Measurements from ENCODE around the gene MCU. TPM values are rescaled to one million over a fixed set of nuclear protein-coding genes. Genes with fewer than 3 reads are reported as not detected.

Gene MCU
- polyA plus RNA-seq, 1 donor (not counting 4 experiments of a cell fraction or from before 2014, with no cell fraction given) = 103 TPM

DNA sequence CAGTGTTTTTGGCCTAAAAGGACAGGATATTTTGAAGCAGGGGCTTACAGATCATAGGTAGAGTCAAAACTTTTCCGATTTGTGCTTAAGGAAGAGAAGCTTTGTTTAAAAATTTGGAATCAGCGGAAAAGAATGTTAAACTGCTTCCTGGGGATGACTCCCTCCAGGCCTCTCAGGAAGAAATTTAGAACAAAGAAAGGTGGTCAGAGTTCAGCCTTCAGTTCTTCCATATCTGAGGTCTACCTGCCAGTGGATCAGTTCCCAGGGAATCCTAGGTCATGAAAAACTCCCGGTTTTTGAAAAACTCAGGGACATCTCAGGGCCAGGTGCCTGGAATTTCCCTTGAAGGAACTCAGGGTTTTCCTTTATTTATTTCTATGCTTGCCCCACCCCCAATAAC lies 100.3 kb downstream of the MCU start:
- H3K9ac ChIP-seq (ENCODE audit: control insufficient read depth, extremely low read depth, insufficient read depth, low read length) = no peak overlapping the region
- FAIRE-seq (no peak), DNase-seq (ENCODE audit: low read depth, low spot score) (no peak)
- no peak overlapping the region for H3K4me2 ChIP-seq (ENCODE audit: control insufficient read depth, extremely low read depth, insufficient read depth, low read depth, low read length)
- no peaks in the 10 kb centered on the region for H3K9me1 ChIP-seq (ENCODE audit: control insufficient read depth, extremely low read depth, insufficient read depth, low read length)
- H4K20me1 ChIP-seq (ENCODE audit: control insufficient read depth, extremely low read depth, insufficient read depth, low read length) = no peaks in the 10 kb centered on the region
- dilution Hi-C loops (cut with MboI; ENCODE audit: extremely low pct_ligation_motif_present, low sequenced_read_pairs) = no loop called here
- TF ChIP-seq EZH2 (IDR thresholded peaks at IDR 0.05; ENCODE audit: low read length) = no peak
- TF ChIP-seq, protein P1, sequence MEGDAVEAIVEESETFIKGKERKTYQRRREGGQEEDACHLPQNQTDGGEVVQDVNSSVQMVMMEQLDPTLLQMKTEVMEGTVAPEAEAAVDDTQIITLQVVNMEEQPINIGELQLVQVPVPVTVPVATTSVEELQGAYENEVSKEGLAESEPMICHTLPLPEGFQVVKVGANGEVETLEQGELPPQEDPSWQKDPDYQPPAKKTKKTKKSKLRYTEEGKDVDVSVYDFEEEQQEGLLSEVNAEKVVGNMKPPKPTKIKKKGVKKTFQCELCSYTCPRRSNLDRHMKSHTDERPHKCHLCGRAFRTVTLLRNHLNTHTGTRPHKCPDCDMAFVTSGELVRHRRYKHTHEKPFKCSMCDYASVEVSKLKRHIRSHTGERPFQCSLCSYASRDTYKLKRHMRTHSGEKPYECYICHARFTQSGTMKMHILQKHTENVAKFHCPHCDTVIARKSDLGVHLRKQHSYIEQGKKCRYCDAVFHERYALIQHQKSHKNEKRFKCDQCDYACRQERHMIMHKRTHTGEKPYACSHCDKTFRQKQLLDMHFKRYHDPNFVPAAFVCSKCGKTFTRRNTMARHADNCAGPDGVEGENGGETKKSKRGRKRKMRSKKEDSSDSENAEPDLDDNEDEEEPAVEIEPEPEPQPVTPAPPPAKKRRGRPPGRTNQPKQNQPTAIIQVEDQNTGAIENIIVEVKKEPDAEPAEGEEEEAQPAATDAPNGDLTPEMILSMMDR (optimal IDR thresholded peaks at IDR 0.05 in 1 of 3, IDR thresholded peaks at IDR 0.05 in 1 of 3, conservative IDR thresholded peaks at IDR 0.05 in 1 of 3; ENCODE audit: extremely low read depth in 1 of 3, insufficient read depth in 2 of 3, low read length in 3 of 3) = no peak
- no peak overlapping the region for H3K27ac ChIP-seq (ENCODE audit: control insufficient read depth, insufficient read depth, low read length)
- no peak overlapping the region for H2AFZ ChIP-seq (ENCODE audit: control insufficient read depth, low read length)
- no peaks in the 10 kb centered on the region for H3K9me3 ChIP-seq (ENCODE audit: control insufficient read depth, low read depth, low read length)
- H3K36me3 ChIP-seq (ENCODE audit: control insufficient read depth in 2 of 2, extremely low read depth in 1 of 2, insufficient read depth in 2 of 2, low read length in 2 of 2) = peaks cover 0 to 5% of the 10 kb centered on the region in 2 experiments
- H3K79me2 ChIP-seq (ENCODE audit: control insufficient read depth, insufficient read depth, low read length) = peaks cover 34% of the 10 kb centered on the region
- peaks cover 12% of the 10 kb centered on the region for H3K4me1 ChIP-seq (ENCODE audit: control insufficient read depth, extremely low read depth, insufficient read depth, low read length)
- H3K27me3 ChIP-seq (ENCODE audit: control insufficient read depth, extremely low read depth, insufficient read depth, low read length) = no peaks in the 10 kb centered on the region
- H3K4me3 ChIP-seq (ENCODE audit: control insufficient read depth in 2 of 3, extremely low read depth in 1 of 3, insufficient read depth in 2 of 3, low read depth in 1 of 3, low read length in 3 of 3) = no peak overlapping the region

DNA sequence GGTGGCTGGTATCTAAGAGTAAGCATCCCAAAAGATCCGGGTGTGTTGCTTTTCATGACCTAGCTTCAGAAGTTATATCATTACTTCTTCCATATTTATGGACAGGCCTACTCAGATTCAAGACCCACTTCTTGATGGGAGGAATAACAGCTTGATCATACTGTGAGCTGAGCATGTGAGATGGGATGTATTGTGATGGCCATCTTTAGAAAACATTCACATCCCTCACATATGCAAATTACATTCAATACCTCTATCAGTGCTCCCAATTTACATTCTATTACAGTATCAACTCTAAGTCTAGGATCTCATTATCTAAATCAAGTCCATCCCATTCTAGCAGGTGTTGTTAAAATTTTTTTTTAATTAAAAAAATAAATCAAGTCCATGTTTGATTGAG lies 101.8 kb downstream of the MCU start:
- Histone ChIP-seq H3K36me3 (ENCODE audit: control insufficient read depth in 2 of 2, extremely low read depth in 1 of 2, insufficient read depth in 2 of 2, low read length in 2 of 2) (peaks cover 0 to 5% of the 10 kb centered on the region in 2 experiments), H3K79me2 (ENCODE audit: control insufficient read depth, insufficient read depth, low read length) (peaks cover 27% of the 10 kb centered on the region), H3K4me2 (ENCODE audit: control insufficient read depth, extremely low read depth, insufficient read depth, low read depth, low read length) (no peak overlapping the region), H3K4me3 (ENCODE audit: control insufficient read depth in 2 of 3, extremely low read depth in 1 of 3, insufficient read depth in 2 of 3, low read depth in 1 of 3, low read length in 3 of 3) (no peak overlapping the region), H3K9me3 (ENCODE audit: control insufficient read depth, low read depth, low read length) (no peaks in the 10 kb centered on the region), H3K4me1 (ENCODE audit: control insufficient read depth, extremely low read depth, insufficient read depth, low read length) (peaks cover 12% of the 10 kb centered on the region), H3K9me1 (ENCODE audit: control insufficient read depth, extremely low read depth, insufficient read depth, low read length) (no peaks in the 10 kb centered on the region), H3K27me3 (ENCODE audit: control insufficient read depth, extremely low read depth, insufficient read depth, low read length) (no peaks in the 10 kb centered on the region), H4K20me1 (ENCODE audit: control insufficient read depth, extremely low read depth, insufficient read depth, low read length) (no peaks in the 10 kb centered on the region), H3K9ac (ENCODE audit: control insufficient read depth, extremely low read depth, insufficient read depth, low read length) (no peak overlapping the region), H2AFZ (ENCODE audit: control insufficient read depth, low read length) (no peak overlapping the region), H3K27ac (ENCODE audit: control insufficient read depth, insufficient read depth, low read length) (no peak overlapping the region)
- DNase-seq (ENCODE audit: low read depth, low spot score) (no peak), FAIRE-seq (peak; percentile 5)
- no peak for TF ChIP-seq EZH2 (IDR thresholded peaks at IDR 0.05; ENCODE audit: low read length)
- dilution Hi-C loops (cut with MboI; ENCODE audit: extremely low pct_ligation_motif_present, low sequenced_read_pairs) = no loop called here

DNA sequence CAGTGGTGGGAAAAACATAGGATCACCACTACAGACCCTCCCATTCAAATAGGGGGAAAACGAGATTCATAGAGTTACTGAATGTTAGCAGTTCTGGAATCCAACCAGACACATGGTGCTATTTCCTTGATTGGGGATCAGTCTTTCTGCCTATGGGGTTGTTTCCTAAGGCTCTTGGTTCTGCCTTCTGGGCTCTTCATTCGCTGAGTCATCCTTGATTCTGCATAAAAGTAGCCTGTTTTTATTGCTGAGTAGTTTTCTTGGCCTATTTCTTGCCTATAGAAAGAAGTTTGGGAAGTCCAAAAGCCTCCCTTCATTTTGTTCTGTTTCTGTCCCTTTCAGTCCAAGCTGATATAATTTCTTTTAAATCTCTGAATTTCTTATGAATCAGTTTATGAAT lies 102.3 kb downstream of the MCU start:
- TF ChIP-seq, protein P1 (optimal IDR thresholded peaks at IDR 0.05 in 1 of 3, IDR thresholded peaks at IDR 0.05 in 1 of 3, conservative IDR thresholded peaks at IDR 0.05 in 1 of 3; ENCODE audit: extremely low read depth in 1 of 3, insufficient read depth in 2 of 3, low read length in 3 of 3) = no peak
- no peak for TF ChIP-seq EZH2 (IDR thresholded peaks at IDR 0.05; ENCODE audit: low read length)
- no peaks in the 10 kb centered on the region for H3K27me3 ChIP-seq (ENCODE audit: control insufficient read depth, extremely low read depth, insufficient read depth, low read length)
- no peak overlapping the region for H2AFZ ChIP-seq (ENCODE audit: control insufficient read depth, low read length)
- H3K36me3 ChIP-seq (ENCODE audit: control insufficient read depth in 2 of 2, extremely low read depth in 1 of 2, insufficient read depth in 2 of 2, low read length in 2 of 2) = peaks cover 0 to 5% of the 10 kb centered on the region in 2 experiments
- H3K4me3 ChIP-seq (ENCODE audit: control insufficient read depth in 2 of 3, extremely low read depth in 1 of 3, insufficient read depth in 2 of 3, low read depth in 1 of 3, low read length in 3 of 3) = no peak overlapping the region
- no peak overlapping the region for H3K9ac ChIP-seq (ENCODE audit: control insufficient read depth, extremely low read depth, insufficient read depth, low read length)
- dilution Hi-C loops (cut with MboI; ENCODE audit: extremely low pct_ligation_motif_present, low sequenced_read_pairs) = no loop called here
- H3K9me1 ChIP-seq (ENCODE audit: control insufficient read depth, extremely low read depth, insufficient read depth, low read length) = no peaks in the 10 kb centered on the region
- H3K9me3 ChIP-seq (ENCODE audit: control insufficient read depth, low read depth, low read length) = no peaks in the 10 kb centered on the region
- H4K20me1 ChIP-seq (ENCODE audit: control insufficient read depth, extremely low read depth, insufficient read depth, low read length) = no peaks in the 10 kb centered on the region
- H3K4me1 ChIP-seq (ENCODE audit: control insufficient read depth, extremely low read depth, insufficient read depth, low read length) = peaks cover 12% of the 10 kb centered on the region
- H3K27ac ChIP-seq (ENCODE audit: control insufficient read depth, insufficient read depth, low read length) = no peak overlapping the region
- H3K4me2 ChIP-seq (ENCODE audit: control insufficient read depth, extremely low read depth, insufficient read depth, low read depth, low read length) = no peak overlapping the region
- DNase-seq (ENCODE audit: low read depth, low spot score) (no peak), FAIRE-seq (no peak)
- peaks cover 23% of the 10 kb centered on the region for H3K79me2 ChIP-seq (ENCODE audit: control insufficient read depth, insufficient read depth, low read length)

Measured in keratinocyte (primary cell).